ENCODE results near the gene ADGRL2. TPM values are rescaled to one million over a fixed set of nuclear protein-coding genes. Genes with fewer than 3 reads are reported as not detected.

Gene ADGRL2
- total RNA-seq, 1 donor from 2014 or later = 16.3 TPM

- no peak for DNase-seq (ENCODE audit: low read depth in 2 of 2)
These were observed 175.8 kb downstream of the ADGRL2 start for GRCh38 chr1:81976539-81976938.

- no peak for DNase-seq (ENCODE audit: low read depth in 2 of 2)
These were observed 178.2 kb downstream of the ADGRL2 start for GRCh38 chr1:81978945-81979344.

DNA sequence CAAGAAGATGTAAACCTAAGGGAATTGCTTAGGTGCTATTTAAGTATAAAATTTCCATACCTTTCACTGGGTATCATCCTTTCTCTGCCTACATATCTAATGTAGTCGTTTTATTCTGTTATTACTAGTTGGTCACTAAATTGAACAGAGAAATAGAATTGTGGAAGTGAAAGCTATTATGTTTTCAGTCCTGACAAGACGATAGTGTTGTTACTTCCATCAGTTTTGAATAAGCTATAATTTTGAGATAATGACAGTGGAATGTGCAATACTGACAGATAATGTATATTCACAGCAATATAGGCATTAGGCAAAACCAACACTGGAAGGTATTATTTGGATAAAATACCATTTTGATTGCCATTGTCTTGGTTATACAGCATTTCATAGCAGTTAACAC, 181.8 kb downstream of the ADGRL2 start:
- no peak for DNase-seq (ENCODE audit: low read depth in 2 of 2)

DNA sequence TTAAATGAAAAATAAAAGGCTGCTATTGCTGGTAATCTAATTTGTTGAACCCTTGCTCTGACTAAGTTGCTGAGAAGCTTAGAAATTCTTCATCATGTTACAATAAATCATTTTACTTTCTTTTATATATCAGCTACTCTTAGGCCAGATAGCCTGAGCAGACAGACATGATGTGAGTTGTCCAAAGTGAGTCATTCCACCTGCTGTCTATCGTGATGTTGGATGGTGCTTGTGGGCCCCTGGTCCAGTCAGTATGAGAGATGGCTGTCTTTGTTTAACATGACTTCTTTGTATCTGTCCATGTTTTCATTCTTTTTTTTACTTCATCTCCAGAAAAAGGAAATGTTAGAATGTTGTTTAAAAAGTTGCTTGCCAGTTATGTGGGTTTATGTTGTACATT, 188.8 kb downstream of the ADGRL2 start:
- no peak for DNase-seq (ENCODE audit: low read depth in 2 of 2)

DNA sequence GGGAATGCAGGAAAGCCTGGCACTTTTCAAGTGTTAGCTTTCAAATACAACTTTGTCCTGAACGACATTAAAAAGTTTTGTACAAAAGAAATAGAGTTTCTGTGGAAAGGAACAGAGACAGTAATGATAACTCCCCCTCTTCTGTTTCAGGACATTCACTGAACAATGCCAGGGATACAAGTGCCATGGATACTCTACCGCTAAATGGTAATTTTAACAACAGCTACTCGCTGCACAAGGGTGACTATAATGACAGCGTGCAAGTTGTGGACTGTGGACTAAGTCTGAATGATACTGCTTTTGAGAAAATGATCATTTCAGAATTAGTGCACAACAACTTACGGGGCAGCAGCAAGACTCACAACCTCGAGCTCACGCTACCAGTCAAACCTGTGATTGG, 189.5 kb downstream of the ADGRL2 start:
- DNase-seq (ENCODE audit: low read depth in 2 of 2) = no peak

GRCh38 chr1:81998165-81998564, 197.4 kb downstream of the ADGRL2 start:
- DNase-seq (ENCODE audit: low read depth in 2 of 2) = no peak

DNA sequence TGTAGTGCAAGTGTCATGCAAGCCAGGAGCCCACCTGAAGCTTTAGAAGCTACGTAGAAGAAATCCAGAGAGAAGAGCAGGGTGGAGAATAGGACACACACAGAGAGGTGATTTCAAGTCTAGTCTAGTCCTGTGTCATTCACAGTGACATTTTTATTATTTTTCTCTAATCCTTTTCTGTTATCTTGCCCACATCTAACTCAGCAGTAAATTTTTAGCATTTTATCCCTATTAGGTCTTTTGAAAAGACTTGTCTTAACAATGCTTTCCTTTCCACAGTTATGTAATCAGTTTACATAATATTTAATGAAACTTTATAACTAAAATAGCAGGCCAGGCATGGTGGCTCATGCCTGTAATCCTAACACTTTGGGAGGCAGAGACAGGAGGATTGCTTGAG, 198.6 kb downstream of the ADGRL2 start:
- no peak for DNase-seq (ENCODE audit: low read depth in 2 of 2)

- no peak for DNase-seq (ENCODE audit: low read depth in 2 of 2)
These were observed 199.5 kb downstream of the ADGRL2 start for GRCh38 chr1:82000221-82000620.

- no peak for DNase-seq (ENCODE audit: low read depth in 2 of 2)
These were observed 200.6 kb downstream of the ADGRL2 start for GRCh38 chr1:82001345-82001744.

DNA sequence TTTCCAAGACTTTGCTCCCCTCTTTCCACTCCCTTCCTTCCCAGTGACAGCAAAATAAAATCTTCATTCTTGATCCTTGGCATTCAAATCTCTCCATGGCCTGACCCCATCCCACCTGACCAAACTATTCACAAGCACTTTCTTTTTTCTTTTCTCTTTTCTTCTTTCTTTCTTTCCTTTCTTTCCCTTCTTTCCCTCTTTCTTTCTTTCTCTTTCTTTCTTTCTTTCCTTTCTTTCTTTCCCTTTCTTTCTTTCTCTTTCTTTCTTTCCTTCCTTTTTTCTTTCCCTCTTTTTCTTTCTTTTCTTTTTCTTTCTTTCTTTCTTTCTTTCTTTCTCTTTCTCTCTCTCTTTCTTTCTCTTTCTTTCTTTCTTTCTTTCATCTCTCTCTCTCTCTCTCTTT, 207.1 kb downstream of the ADGRL2 start:
- no peak for DNase-seq (ENCODE audit: low read depth in 2 of 2)

DNA sequence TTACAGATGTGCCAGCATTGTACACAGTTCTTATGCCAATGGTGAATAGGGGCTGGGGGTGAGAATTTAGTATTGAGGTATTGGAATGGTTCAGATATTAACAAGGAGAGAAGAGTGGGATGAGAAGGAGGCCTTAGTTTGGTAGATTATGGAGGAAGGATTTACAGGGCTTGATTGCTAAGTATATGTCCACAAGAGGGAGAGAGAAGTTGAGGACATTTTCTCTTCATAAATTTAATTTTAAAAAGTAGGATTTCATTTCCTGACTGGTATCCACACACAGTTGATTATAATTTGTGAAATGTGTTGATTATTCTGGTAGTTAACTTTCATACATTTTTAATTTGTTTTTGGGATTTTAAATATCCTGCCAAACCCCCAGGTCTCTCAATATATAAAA, 213.0 kb downstream of the ADGRL2 start:
- DNase-seq (ENCODE audit: low read depth in 2 of 2) = no peak

GRCh38 chr1:82015444-82015843, 214.7 kb downstream of the ADGRL2 start:
- DNase-seq (ENCODE audit: low read depth in 2 of 2) = peak in 1 of 2 donors; percentile 2

GRCh38 chr1:82018319-82018718, 217.6 kb downstream of the ADGRL2 start:
- no peak for DNase-seq (ENCODE audit: low read depth in 2 of 2)

DNA sequence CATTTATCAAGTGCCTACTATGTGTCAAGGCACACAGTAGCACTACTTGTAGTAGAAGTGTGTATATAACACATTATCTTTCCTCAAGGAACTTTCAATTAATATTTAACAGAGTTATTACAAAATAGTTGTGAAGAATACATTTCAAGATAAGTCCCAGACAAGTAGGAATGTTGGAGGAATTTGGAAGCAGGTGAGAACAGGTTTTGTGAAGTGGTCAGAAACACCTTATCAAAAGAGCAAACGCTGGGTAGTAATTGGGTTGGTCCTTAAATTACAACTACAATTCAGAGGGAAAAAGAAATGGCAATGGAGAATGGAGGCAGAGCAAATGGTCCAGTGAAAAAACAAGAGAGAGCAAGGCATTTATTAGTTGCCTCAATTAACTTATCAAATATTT, 218.8 kb downstream of the ADGRL2 start:
- DNase-seq (ENCODE audit: low read depth in 2 of 2) = no peak

DNA sequence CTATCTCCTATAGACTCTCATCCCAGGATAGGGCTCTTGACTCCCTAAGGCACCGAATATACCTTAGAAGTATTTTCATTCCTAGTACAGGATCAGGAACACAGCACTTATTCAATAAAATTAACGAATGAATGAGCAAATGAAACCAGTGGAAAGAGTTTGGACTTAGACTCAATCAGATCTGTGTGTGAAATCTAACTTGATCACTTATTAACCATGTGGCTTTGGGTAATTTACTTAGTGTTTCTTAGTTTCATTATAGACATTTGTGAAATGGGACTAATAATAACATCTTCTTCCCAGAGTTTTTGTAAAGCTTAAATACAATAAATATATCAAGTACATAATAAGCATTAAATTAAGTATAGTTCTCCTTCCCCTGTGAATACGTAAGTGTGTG, 230.1 kb downstream of the ADGRL2 start:
- DNase-seq (ENCODE audit: low read depth in 2 of 2) = no peak

- DNase-seq (ENCODE audit: low read depth in 2 of 2) = no peak
These were observed 231.3 kb downstream of the ADGRL2 start for GRCh38 chr1:82032068-82032467.

- DNase-seq (ENCODE audit: low read depth in 2 of 2) = no peak
These were observed 234.1 kb downstream of the ADGRL2 start for GRCh38 chr1:82034812-82035211.

Measured in lung microvascular endothelial cell (primary cell).